ENCODE data around the gene SPRYD7. TPM values are rescaled to one million over a fixed set of nuclear protein-coding genes. Genes with fewer than 3 reads are reported as not detected.

The SPRYD7 gene
- total RNA-seq, 2 donors from 2014 or later: 6.1 to 9.3 TPM

- Histone ChIP-seq H3K27me3 (no peaks in the 10 kb centered on the region), H3K4me3 (no peak overlapping the region), H3K9me3 (no peaks in the 10 kb centered on the region), H3K36me3 (no peaks in the 10 kb centered on the region), H3K4me1 (no peaks in the 10 kb centered on the region), H3K27ac (no peak overlapping the region)
- no peak for DNase-seq (ENCODE audit: low spot score)
- TF ChIP-seq CTCF (IDR thresholded peaks at IDR 0.05): no peak
Measured at GRCh38 chr13:49890376-49890775, 45.8 kb downstream of the SPRYD7 start.

- Histone ChIP-seq H3K4me1 (no peaks in the 10 kb centered on the region), H3K27me3 (no peaks in the 10 kb centered on the region), H3K27ac (no peak overlapping the region), H3K4me3 (no peak overlapping the region), H3K36me3 (no peaks in the 10 kb centered on the region), H3K9me3 (peaks cover 0 to 14% of the 10 kb centered on the region in 2 donors)
- DNase-seq (ENCODE audit: low spot score): no peak
- TF ChIP-seq CTCF (IDR thresholded peaks at IDR 0.05): no peak
Measured at GRCh38 chr13:49878682-49879081, 57.5 kb downstream of the SPRYD7 start.

GRCh38 chr13:49877629-49878218 is 58.4 kb downstream of the SPRYD7 start:
- no peaks in the 10 kb centered on the region for H3K36me3 ChIP-seq
- no peaks in the 10 kb centered on the region for H3K4me1 ChIP-seq
- H3K27me3 ChIP-seq: no peaks in the 10 kb centered on the region
- no peak overlapping the region for H3K4me3 ChIP-seq
- no peak for DNase-seq (ENCODE audit: low spot score)
- no peak for TF ChIP-seq CTCF (IDR thresholded peaks at IDR 0.05)
- no peak overlapping the region for H3K27ac ChIP-seq
- peaks cover 0 to 14% of the 10 kb centered on the region in 2 donors for H3K9me3 ChIP-seq

GRCh38 chr13:49874430-49874829 is 61.7 kb downstream of the SPRYD7 start:
- no peaks in the 10 kb centered on the region for H3K4me1 ChIP-seq
- no peaks in the 10 kb centered on the region for H3K36me3 ChIP-seq
- H3K4me3 ChIP-seq: no peak overlapping the region
- H3K27me3 ChIP-seq: no peaks in the 10 kb centered on the region
- DNase-seq (ENCODE audit: low spot score): no peak
- no peak overlapping the region for H3K27ac ChIP-seq
- no peak for TF ChIP-seq CTCF (IDR thresholded peaks at IDR 0.05)
- H3K9me3 ChIP-seq: peaks cover 0 to 14% of the 10 kb centered on the region in 2 donors

GRCh38 chr13:49869519-49869918 is 66.6 kb downstream of the SPRYD7 start:
- Histone ChIP-seq H3K27ac (no peak overlapping the region), H3K27me3 (no peaks in the 10 kb centered on the region), H3K4me1 (no peaks in the 10 kb centered on the region), H3K4me3 (no peak overlapping the region), H3K9me3 (no peaks in the 10 kb centered on the region), H3K36me3 (no peaks in the 10 kb centered on the region)
- TF ChIP-seq CTCF (IDR thresholded peaks at IDR 0.05): no peak
- no peak for DNase-seq (ENCODE audit: low spot score)

GRCh38 chr13:49867834-49868233 is 68.3 kb downstream of the SPRYD7 start:
- no peak for TF ChIP-seq CTCF (IDR thresholded peaks at IDR 0.05)
- no peak for DNase-seq (ENCODE audit: low spot score)
- H3K36me3 ChIP-seq: no peaks in the 10 kb centered on the region
- no peaks in the 10 kb centered on the region for H3K9me3 ChIP-seq
- no peak overlapping the region for H3K27ac ChIP-seq
- no peaks in the 10 kb centered on the region for H3K4me1 ChIP-seq
- H3K4me3 ChIP-seq: no peak overlapping the region
- H3K27me3 ChIP-seq: no peaks in the 10 kb centered on the region
